Erythroblast (primary cell): ENCODE results near the gene RBM15.

ENCODE experiments used
- GATA1 ChIP-seq: IDR thresholded peaks from 2 replicates; pipeline ENCODE4 v1.6.1; 2011; ENCODE audit warnings: low read depth, mild to moderate bottlenecking, control low read depth, low read length, moderate library complexity
- POLR2A ChIP-seq: IDR thresholded peaks from 2 replicates; pipeline ENCODE4 v1.6.1; 2011; ENCODE audit warnings: mild to moderate bottlenecking, low read length

- TF ChIP-seq POLR2A (no peak), GATA1 (no peak)
Measured at GRCh38 chr1:110309767-110310166, 29.4 kb upstream of the RBM15 start.
